HCT116 (cell line): Measurements from ENCODE around the gene MALT1.

Source experiments
- ATF3 ChIP-seq: IDR thresholded peaks from 2 replicates; pipeline ENCODE4 v1.6.1; 2012
- CEBPB ChIP-seq: IDR thresholded peaks from 2 replicates; pipeline ENCODE4 v1.6.1; 2012; ENCODE audit warnings: low read depth
- CTCF ChIP-seq, 3 experiments: fragments of 200-600 bp in 1 of 3; sonication (generic) in 1 of 3; IDR thresholded peaks in 2 of 3; conservative IDR thresholded peaks in 1 of 3; 2 replicates each; pipeline ENCODE4 v1.5.1; 2012 to 2017; ENCODE audit warnings: low read depth in 2 of 3, low read length in 2 of 3, antibody characterized with exemption in 1 of 3, borderline replicate concordance in 1 of 3, control low read depth in 1 of 3, mild to moderate bottlenecking in 1 of 3, mixed read lengths in 1 of 3, mixed run types in 1 of 3, moderate library complexity in 1 of 3; ENCODE audit not compliant: insufficient read depth in 1 of 3
- EZH2 ChIP-seq: fragments of 200-600 bp; sonication (generic); IDR thresholded peaks from 2 replicates; pipeline ENCODE4 v1.6.1; 2017; ENCODE audit warnings: antibody characterized with exemption, mixed run types
- FOSL1 ChIP-seq: IDR thresholded peaks from 2 replicates; pipeline ENCODE4 v1.6.1; 2012; ENCODE audit warnings: low read depth
- JUND ChIP-seq: IDR thresholded peaks from 2 replicates; pipeline ENCODE4 v1.6.1; 2012
- POLR2A ChIP-seq: IDR thresholded peaks from 2 replicates; pipeline ENCODE4 v1.7.0; 2011; ENCODE audit warnings: borderline replicate concordance; ENCODE audit not compliant: insufficient read depth, insufficient read length; ENCODE audit errors: extremely low read depth
- RAD21 ChIP-seq: IDR thresholded peaks from 2 replicates; pipeline ENCODE4 v1.6.1; 2012; ENCODE audit warnings: low read depth, mild to moderate bottlenecking
- REST ChIP-seq: IDR thresholded peaks from 2 replicates; pipeline ENCODE4 v1.6.1; 2012; ENCODE audit warnings: low read depth
- SIN3A ChIP-seq: IDR thresholded peaks from 2 replicates; pipeline ENCODE4 v1.6.1; 2012; ENCODE audit warnings: low read depth
- YY1 ChIP-seq: IDR thresholded peaks from 2 replicates; pipeline ENCODE4 v1.6.1; 2011; ENCODE audit warnings: low read length, low read depth, moderate library complexity, mild to moderate bottlenecking; ENCODE audit not compliant: insufficient replicate concordance; ENCODE audit errors: extremely low read depth
- ZBTB33 ChIP-seq: IDR thresholded peaks from 2 replicates; pipeline ENCODE4 v1.6.1; 2011; ENCODE audit warnings: mild to moderate bottlenecking, low read length, moderate library complexity; ENCODE audit not compliant: insufficient replicate concordance; ENCODE audit errors: extremely low read depth

- TF ChIP-seq CTCF (IDR thresholded peaks at IDR 0.05 in 2 of 3, conservative IDR thresholded peaks at IDR 0.05 in 1 of 3; ENCODE audit: borderline replicate concordance in 1 of 3, insufficient read depth in 1 of 3, low read depth in 2 of 3, low read length in 2 of 3) (no peak), RAD21 (no peak), JUND (no peak), FOSL1 (no peak), POLR2A (no peak), REST (no peak), ZBTB33 (no peak), SIN3A (no peak), YY1 (no peak), EZH2 (no peak), ATF3 (no peak), CEBPB (no peak)
Observed at GRCh38 chr18:58692422-58693185, 21.3 kb downstream of the MALT1 start.
